ENCODE measurements around the gene RNF182. TPM values are rescaled to one million over a fixed set of nuclear protein-coding genes. Genes with fewer than 3 reads are reported as not detected.

Gene RNF182
- total and polyA plus RNA-seq, 9 of the 15 experiments (the other 6 are each of a cell fraction or from before 2014, with no cell fraction given): 12.8 to 22.8 (median 17.5) TPM

DNA sequence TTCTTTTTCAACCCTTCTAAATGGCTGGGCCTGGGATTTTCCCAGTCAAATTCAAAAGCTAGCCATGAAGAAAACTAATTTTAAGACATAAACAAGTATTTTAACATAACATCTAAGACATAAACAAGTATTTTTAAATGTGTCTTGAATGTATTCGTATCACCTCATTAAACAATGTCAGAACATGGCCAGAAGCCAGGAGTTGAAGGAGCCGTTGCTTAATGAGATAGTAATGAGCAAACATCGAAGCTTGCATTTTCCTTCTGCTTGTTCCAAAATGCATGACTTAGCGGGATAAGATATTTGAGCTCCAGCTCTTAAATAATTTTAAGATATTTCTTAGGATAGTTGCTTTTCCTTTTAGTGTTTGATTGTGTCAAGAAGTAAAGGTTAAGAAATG is 4.2 kb upstream of the RNF182 start (continued):
- TF ChIP-seq, protein P1, sequence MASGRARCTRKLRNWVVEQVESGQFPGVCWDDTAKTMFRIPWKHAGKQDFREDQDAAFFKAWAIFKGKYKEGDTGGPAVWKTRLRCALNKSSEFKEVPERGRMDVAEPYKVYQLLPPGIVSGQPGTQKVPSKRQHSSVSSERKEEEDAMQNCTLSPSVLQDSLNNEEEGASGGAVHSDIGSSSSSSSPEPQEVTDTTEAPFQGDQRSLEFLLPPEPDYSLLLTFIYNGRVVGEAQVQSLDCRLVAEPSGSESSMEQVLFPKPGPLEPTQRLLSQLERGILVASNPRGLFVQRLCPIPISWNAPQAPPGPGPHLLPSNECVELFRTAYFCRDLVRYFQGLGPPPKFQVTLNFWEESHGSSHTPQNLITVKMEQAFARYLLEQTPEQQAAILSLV (tag; IDR thresholded peaks at IDR 0.05): no peak
- peak; percentile 28 for TF ChIP-seq DACH1 (IDR thresholded peaks at IDR 0.05; ENCODE audit: partially characterized antibody)
- TF ChIP-seq SMARCC2 (IDR thresholded peaks at IDR 0.05; ENCODE audit: low read depth): peak; percentile 41; the same call in 1 of the 2 replicates
- TF ChIP-seq, protein P2, sequence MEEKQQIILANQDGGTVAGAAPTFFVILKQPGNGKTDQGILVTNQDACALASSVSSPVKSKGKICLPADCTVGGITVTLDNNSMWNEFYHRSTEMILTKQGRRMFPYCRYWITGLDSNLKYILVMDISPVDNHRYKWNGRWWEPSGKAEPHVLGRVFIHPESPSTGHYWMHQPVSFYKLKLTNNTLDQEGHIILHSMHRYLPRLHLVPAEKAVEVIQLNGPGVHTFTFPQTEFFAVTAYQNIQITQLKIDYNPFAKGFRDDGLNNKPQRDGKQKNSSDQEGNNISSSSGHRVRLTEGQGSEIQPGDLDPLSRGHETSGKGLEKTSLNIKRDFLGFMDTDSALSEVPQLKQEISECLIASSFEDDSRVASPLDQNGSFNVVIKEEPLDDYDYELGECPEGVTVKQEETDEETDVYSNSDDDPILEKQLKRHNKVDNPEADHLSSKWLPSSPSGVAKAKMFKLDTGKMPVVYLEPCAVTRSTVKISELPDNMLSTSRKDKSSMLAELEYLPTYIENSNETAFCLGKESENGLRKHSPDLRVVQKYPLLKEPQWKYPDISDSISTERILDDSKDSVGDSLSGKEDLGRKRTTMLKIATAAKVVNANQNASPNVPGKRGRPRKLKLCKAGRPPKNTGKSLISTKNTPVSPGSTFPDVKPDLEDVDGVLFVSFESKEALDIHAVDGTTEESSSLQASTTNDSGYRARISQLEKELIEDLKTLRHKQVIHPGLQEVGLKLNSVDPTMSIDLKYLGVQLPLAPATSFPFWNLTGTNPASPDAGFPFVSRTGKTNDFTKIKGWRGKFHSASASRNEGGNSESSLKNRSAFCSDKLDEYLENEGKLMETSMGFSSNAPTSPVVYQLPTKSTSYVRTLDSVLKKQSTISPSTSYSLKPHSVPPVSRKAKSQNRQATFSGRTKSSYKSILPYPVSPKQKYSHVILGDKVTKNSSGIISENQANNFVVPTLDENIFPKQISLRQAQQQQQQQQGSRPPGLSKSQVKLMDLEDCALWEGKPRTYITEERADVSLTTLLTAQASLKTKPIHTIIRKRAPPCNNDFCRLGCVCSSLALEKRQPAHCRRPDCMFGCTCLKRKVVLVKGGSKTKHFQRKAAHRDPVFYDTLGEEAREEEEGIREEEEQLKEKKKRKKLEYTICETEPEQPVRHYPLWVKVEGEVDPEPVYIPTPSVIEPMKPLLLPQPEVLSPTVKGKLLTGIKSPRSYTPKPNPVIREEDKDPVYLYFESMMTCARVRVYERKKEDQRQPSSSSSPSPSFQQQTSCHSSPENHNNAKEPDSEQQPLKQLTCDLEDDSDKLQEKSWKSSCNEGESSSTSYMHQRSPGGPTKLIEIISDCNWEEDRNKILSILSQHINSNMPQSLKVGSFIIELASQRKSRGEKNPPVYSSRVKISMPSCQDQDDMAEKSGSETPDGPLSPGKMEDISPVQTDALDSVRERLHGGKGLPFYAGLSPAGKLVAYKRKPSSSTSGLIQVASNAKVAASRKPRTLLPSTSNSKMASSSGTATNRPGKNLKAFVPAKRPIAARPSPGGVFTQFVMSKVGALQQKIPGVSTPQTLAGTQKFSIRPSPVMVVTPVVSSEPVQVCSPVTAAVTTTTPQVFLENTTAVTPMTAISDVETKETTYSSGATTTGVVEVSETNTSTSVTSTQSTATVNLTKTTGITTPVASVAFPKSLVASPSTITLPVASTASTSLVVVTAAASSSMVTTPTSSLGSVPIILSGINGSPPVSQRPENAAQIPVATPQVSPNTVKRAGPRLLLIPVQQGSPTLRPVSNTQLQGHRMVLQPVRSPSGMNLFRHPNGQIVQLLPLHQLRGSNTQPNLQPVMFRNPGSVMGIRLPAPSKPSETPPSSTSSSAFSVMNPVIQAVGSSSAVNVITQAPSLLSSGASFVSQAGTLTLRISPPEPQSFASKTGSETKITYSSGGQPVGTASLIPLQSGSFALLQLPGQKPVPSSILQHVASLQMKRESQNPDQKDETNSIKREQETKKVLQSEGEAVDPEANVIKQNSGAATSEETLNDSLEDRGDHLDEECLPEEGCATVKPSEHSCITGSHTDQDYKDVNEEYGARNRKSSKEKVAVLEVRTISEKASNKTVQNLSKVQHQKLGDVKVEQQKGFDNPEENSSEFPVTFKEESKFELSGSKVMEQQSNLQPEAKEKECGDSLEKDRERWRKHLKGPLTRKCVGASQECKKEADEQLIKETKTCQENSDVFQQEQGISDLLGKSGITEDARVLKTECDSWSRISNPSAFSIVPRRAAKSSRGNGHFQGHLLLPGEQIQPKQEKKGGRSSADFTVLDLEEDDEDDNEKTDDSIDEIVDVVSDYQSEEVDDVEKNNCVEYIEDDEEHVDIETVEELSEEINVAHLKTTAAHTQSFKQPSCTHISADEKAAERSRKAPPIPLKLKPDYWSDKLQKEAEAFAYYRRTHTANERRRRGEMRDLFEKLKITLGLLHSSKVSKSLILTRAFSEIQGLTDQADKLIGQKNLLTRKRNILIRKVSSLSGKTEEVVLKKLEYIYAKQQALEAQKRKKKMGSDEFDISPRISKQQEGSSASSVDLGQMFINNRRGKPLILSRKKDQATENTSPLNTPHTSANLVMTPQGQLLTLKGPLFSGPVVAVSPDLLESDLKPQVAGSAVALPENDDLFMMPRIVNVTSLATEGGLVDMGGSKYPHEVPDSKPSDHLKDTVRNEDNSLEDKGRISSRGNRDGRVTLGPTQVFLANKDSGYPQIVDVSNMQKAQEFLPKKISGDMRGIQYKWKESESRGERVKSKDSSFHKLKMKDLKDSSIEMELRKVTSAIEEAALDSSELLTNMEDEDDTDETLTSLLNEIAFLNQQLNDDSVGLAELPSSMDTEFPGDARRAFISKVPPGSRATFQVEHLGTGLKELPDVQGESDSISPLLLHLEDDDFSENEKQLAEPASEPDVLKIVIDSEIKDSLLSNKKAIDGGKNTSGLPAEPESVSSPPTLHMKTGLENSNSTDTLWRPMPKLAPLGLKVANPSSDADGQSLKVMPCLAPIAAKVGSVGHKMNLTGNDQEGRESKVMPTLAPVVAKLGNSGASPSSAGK (IDR thresholded peaks at IDR 0.05): no peak; the same call in 1 of the 2 replicates
- 0 out of 2 replicates have a peak, but pooled peaks have one; percentile 14 for TF ChIP-seq HDAC2 (IDR thresholded peaks at IDR 0.05)
- no peak for TF ChIP-seq HDAC6 (IDR thresholded peaks at IDR 0.05; ENCODE audit: low read depth, low read length)
- peak; percentile 61 for TF ChIP-seq MAFK (IDR thresholded peaks at IDR 0.05; ENCODE audit: low read length)
- TF ChIP-seq SMARCB1 (IDR thresholded peaks at IDR 0.05; ENCODE audit: insufficient read length, low read depth): no peak
- TF ChIP-seq, protein P3, sequence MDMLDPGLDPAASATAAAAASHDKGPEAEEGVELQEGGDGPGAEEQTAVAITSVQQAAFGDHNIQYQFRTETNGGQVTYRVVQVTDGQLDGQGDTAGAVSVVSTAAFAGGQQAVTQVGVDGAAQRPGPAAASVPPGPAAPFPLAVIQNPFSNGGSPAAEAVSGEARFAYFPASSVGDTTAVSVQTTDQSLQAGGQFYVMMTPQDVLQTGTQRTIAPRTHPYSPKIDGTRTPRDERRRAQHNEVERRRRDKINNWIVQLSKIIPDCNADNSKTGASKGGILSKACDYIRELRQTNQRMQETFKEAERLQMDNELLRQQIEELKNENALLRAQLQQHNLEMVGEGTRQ (CRISPR knock-in tag; IDR thresholded peaks at IDR 0.05): no peak
- TF ChIP-seq, protein P4, sequence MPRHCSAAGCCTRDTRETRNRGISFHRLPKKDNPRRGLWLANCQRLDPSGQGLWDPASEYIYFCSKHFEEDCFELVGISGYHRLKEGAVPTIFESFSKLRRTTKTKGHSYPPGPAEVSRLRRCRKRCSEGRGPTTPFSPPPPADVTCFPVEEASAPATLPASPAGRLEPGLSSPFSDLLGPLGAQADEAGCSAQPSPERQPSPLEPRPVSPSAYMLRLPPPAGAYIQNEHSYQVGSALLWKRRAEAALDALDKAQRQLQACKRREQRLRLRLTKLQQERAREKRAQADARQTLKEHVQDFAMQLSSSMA (CRISPR knock-in tag; IDR thresholded peaks at IDR 0.05): no peak
- peak; percentile 77 for TF ChIP-seq MAFG (tag; conservative IDR thresholded peaks at IDR 0.05)
- 0 out of 2 replicates have a peak, but pooled peaks have one; percentile 14 for TF ChIP-seq LEF1 (IDR thresholded peaks at IDR 0.05)
- TF ChIP-seq CEBPG (CRISPR knock-in tag; IDR thresholded peaks at IDR 0.05): no peak
- peak; percentile 49 to 52; a peak in 3 of 4 replicates for TF ChIP-seq CEBPG (tag; conservative IDR thresholded peaks at IDR 0.05 in 1 of 2, IDR thresholded peaks at IDR 0.05 in 1 of 2)
- no peak for TF ChIP-seq STAG1 (CRISPR knock-in tag; IDR thresholded peaks at IDR 0.05; ENCODE audit: borderline replicate concordance)
- 0 out of 2 replicates have a peak, but pooled peaks have one; percentile 13 for TF ChIP-seq ATF7 (IDR thresholded peaks at IDR 0.05)
